Erythroblast (primary cell): ENCODE results near the gene STS.
"Not testable (repeated sequence)": the region's sequence is repeated elsewhere in the genome, so short reads cannot be mapped to it uniquely, and the experiment has no call there.

ENCODE experiments used
- DNase-seq, 2 experiments: peaks; one replicate each; lab custom pipeline; 2025; lab: John Stamatoyannopoulos, UW
- GATA1 ChIP-seq: IDR thresholded peaks from 2 replicates; pipeline ENCODE4 v1.6.1; 2011; ENCODE audit warnings: low read depth, mild to moderate bottlenecking, control low read depth, low read length, moderate library complexity
- POLR2A ChIP-seq: IDR thresholded peaks from 2 replicates; pipeline ENCODE4 v1.6.1; 2011; ENCODE audit warnings: mild to moderate bottlenecking, low read length

STS gene

DNA sequence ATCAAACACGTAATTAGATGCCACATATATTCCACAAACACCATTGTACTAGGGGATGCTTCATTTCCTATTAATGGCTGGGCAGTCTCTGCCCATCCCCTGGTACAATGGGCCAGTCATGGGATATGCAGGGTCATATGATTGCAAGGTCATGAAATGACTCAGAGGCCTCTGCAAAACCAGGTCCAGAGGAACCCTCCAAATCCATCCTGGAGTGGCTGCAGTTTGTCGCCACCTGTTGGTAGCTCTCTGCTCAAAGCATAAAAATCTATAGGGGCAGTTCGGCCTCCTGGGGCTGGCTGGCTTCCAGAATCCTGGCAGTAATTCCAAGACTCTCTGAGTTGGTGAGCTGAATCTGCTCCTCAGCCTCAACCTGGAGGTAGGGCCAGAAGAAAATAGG, 23.4 kb downstream of the STS start:
- TF ChIP-seq GATA1, result no peak
- peak; percentile 19 to 55 for DNase-seq

DNA sequence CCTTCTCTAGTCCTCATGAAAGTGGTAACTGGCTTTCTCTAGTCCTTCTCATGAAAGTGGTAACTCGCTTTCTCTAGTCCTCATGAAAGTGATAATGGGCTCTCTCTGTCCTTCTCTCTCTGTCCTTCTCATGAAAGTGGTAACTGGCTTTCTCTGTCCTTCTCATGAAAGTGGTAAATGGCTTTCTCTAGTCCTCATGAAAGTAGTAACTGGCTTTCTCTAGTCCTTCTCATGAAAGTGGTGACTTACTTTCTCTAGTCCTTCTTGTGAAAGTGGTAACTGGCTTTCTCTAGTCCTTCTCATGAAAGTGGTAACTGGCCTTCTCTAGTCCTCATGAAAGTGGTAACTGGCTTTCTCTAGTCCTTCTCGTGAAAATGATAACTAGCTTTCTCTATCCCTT, 31.3 kb downstream of the STS start:
- not testable (repeated sequence) for DNase-seq

DNA sequence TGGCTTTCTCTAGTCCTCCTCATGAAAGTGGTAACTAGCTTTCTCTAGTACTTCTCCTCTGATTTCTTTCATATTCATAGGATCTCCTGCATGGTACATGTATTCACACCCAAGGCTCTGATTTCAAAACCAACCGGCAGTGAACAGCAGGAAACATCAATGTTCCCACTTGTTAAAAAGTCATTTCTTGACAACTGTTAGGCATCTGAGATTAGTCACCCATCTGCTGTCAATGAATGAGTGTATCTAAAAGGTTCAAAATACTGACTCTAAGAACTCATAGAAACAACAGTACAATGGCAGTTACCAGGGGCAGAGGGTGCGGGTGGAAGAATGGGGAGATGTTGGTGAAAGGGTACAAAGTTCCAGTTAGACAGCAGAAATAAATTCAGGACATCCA, 31.9 kb downstream of the STS start:
- TF ChIP-seq POLR2A, result no peak
- TF ChIP-seq GATA1, result no peak
- no peak for DNase-seq

DNA sequence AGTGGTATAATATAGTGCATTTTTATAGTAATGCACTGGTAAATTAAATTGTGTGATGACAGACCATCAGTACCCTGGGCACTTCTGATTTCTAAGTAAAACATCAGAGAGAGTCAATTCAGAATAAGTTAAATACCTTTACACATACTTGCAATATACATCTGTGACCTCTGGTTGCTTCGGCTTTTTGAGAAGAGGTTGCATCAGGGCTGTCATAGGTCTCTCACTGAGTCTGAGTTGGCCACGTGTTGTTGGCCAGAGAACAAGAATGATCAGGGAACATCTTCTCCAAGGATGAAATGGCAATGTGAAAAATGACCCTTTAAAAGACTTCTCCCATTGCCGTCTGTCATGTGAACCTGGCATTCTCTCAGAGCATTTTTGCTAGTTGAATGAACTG, 37.3 kb downstream of the STS start:
- DNase-seq, result no peak
- TF ChIP-seq GATA1 (no peak), POLR2A (no peak)

DNA sequence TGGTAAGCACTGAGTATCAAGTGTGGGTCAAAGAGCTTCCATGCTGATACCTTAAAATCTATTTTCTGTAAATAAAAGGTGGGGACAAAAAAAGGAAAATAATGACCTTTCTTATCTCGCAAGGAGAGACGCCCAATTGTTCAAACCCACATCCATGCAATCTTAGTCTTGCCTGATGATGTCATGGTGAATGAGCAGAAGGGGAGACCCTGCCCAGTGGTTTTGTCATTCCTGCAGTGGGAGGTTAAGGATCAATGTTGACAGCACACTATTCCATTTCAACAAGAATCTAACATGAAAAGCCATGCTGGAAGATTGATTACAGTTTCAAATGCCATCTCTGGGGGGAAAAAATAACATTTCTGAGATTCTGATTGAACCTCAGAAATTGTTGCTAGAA, 41.2 kb downstream of the STS start:
- no peak for DNase-seq
- TF ChIP-seq GATA1, result no peak
- TF ChIP-seq POLR2A, result no peak

DNA sequence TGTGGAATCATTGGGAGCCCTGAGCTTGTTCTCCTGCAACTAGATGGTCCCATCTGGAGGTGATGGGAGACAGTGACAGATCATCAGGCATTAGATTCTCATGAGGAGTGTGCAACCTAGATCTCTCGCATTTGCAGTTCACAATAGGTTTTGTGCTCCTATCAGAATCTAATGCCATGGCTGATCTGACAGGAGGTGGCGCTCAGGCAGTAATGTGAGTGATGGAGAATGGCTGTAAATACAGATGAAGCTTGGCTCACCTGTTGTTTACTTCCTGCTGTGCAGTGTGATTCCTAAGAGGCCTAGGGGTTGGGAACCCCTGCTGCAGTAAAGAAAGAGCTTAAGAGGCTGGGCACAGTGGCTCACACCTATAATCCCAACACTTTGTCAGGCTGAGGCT, 42.6 kb downstream of the STS start:
- TF ChIP-seq POLR2A, result no peak
- TF ChIP-seq GATA1, result no peak
- DNase-seq, result no peak

DNA sequence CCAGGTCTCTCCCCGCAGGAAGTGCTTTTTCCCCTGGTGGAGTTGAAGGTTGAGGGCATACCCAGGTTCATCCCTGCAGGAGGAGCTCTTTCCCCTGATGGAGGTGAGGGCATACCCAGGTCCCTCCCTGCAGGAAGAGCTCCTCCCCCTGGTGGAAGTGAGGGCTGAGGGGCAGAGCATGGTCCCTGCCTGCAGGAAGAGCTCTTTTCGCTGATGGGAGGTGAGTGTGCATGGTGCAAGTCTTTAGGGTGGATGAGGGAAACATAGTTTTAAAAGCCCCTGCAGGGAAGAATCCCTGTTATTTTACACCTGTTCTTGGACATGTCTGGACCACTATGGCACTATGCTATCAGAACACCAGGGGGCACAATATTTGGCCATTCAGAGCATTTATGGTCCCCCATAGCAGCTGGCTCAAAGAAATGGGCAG, 44.2 kb downstream of the STS start:
- TF ChIP-seq POLR2A, result no peak
- TF ChIP-seq GATA1, result no peak
- DNase-seq, result no peak

DNA sequence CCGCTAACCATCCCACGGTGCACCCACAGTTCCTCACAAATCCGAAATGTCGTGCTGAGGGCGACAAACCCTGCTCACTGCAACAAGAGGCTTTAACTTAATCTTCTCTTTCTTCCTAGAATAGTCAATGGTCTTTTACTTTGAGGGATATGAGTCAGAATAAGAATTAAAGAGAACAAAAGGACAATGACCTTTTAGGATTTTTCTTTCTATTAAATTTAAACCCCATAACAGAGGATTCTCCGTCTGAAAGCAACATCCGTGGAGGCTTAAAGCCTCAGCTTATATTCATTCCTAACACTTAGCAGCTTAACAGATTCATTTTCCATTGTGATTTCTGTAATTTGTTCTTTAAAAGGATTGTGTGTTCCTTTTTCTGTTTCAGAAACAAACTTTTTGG, 45.4 kb downstream of the STS start:
- DNase-seq, result no peak
- TF ChIP-seq GATA1 (no peak), POLR2A (no peak)

DNA sequence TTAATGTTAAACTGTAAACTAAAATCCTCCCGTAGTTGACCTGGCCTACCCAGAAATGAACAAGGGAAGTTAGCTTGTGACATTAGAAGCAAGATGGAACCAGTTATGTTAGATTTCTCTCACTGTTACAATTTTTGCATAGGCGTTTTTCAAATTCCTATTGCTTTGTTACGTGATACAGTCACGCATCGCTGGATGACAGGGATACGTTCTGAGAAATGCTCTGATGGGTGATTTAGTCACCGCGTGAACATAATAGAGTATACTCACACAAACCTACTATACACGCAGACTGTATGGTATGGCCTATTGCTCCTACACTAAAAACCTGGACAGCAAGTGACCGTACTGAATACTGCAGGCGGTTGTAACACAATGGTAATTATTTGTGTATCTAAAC, 47.1 kb downstream of the STS start:
- DNase-seq, result no peak
- no peak for TF ChIP-seq POLR2A
- no peak for TF ChIP-seq GATA1
